ENCODE results near the gene DTWD1. TPM values are rescaled to one million over a fixed set of nuclear protein-coding genes. Genes with fewer than 3 reads are reported as not detected.
"Not testable (repeated sequence)": the region's sequence is repeated elsewhere in the genome, so short reads cannot be mapped to it uniquely, and the experiment has no call there.

DTWD1 gene
- total RNA-seq, 2 experiments from 2014 or later, result 16.1 to 18.0 TPM

GRCh38 chr15:49650676-49651075, 29.8 kb downstream of the DTWD1 start:
- CTCF ChIA-PET, result no interaction called here
- ATAC-seq, result no peak
- H3K9me3 Mint-ChIP-seq (ENCODE audit: insufficient read depth), result peaks cover 18% of the 10 kb centered on the region
- H3K4me3 Mint-ChIP-seq, result no peak overlapping the region
- H3K36me3 Mint-ChIP-seq (ENCODE audit: low read depth), result no peaks in the 10 kb centered on the region
- POLR2A ChIA-PET, result no interaction called here
- no peak overlapping the region for H3K27ac Mint-ChIP-seq
- no peak for DNase-seq
- H3K27me3 Mint-ChIP-seq (ENCODE audit: low read depth), result no peaks in the 10 kb centered on the region
- H3K4me1 Mint-ChIP-seq (ENCODE audit: low read depth), result no peaks in the 10 kb centered on the region

- no peaks in the 10 kb centered on the region for H3K36me3 Mint-ChIP-seq (ENCODE audit: low read depth)
- H3K4me3 Mint-ChIP-seq, result no peak overlapping the region
- ChIA-PET CTCF (no interaction called here), POLR2A (interaction anchor here (0.7 kb wide), 1 partner anchor 820 kb away, joined by 3 read pairs; no protein-coding TSS in a partner anchor)
- ATAC-seq, result no peak
- H3K27me3 Mint-ChIP-seq (ENCODE audit: low read depth), result peaks cover under 1% of the 10 kb centered on the region
- DNase-seq, result no peak
- peaks cover 18% of the 10 kb centered on the region for H3K9me3 Mint-ChIP-seq (ENCODE audit: insufficient read depth)
- H3K27ac Mint-ChIP-seq, result no peak overlapping the region
- H3K4me1 Mint-ChIP-seq (ENCODE audit: low read depth), result no peaks in the 10 kb centered on the region
Observed at GRCh38 chr15:49652922-49653321, 32.1 kb downstream of the DTWD1 start.

- H3K36me3 Mint-ChIP-seq (ENCODE audit: low read depth), result no peaks in the 10 kb centered on the region
- peaks cover 9% of the 10 kb centered on the region for H3K27me3 Mint-ChIP-seq (ENCODE audit: low read depth)
- no peaks in the 10 kb centered on the region for H3K4me1 Mint-ChIP-seq (ENCODE audit: low read depth)
- DNase-seq, result no peak
- H3K4me3 Mint-ChIP-seq, result no peak overlapping the region
- CTCF ChIA-PET, result no interaction called here
- H3K9me3 Mint-ChIP-seq (ENCODE audit: insufficient read depth), result peaks cover 18% of the 10 kb centered on the region
- no peak overlapping the region for H3K27ac Mint-ChIP-seq
- no peak for ATAC-seq
- POLR2A ChIA-PET, result no interaction called here
Observed at GRCh38 chr15:49656734-49657133, 35.9 kb downstream of the DTWD1 start.

- Mint-ChIP-seq H3K4me3 (no peak overlapping the region), H3K4me1 (ENCODE audit: low read depth) (no peaks in the 10 kb centered on the region), H3K27ac (no peak overlapping the region), H3K9me3 (ENCODE audit: insufficient read depth) (no peaks in the 10 kb centered on the region), H3K36me3 (ENCODE audit: low read depth) (no peaks in the 10 kb centered on the region), H3K27me3 (ENCODE audit: low read depth) (peaks cover 16% of the 10 kb centered on the region)
- ChIA-PET POLR2A (no interaction called here), CTCF (no interaction called here)
- no peak for DNase-seq
- no peak for ATAC-seq
Observed at GRCh38 chr15:49664716-49665115, 43.9 kb downstream of the DTWD1 start.

- ATAC-seq; H3K4me3 Mint-ChIP-seq; H3K9me3 Mint-ChIP-seq (ENCODE audit: insufficient read depth); H3K27ac Mint-ChIP-seq; CTCF ChIA-PET; POLR2A ChIA-PET; H3K4me1 Mint-ChIP-seq (ENCODE audit: low read depth); H3K36me3 Mint-ChIP-seq (ENCODE audit: low read depth); DNase-seq: not testable (repeated sequence)
- H3K27me3 Mint-ChIP-seq (ENCODE audit: low read depth), result peaks cover 12% of the 10 kb centered on the region
Observed at GRCh38 chr15:49666486-49666885, 45.6 kb downstream of the DTWD1 start.

GRCh38 chr15:49669288-49669687, 48.4 kb downstream of the DTWD1 start:
- DNase-seq, result no peak
- ChIA-PET POLR2A (no interaction called here), CTCF (no interaction called here)
- Mint-ChIP-seq H3K27me3 (ENCODE audit: low read depth) (peaks cover 5% of the 10 kb centered on the region), H3K4me3 (no peak overlapping the region), H3K27ac (no peak overlapping the region), H3K36me3 (ENCODE audit: low read depth) (no peaks in the 10 kb centered on the region), H3K9me3 (ENCODE audit: insufficient read depth) (no peaks in the 10 kb centered on the region), H3K4me1 (ENCODE audit: low read depth) (no peaks in the 10 kb centered on the region)
- ATAC-seq, result no peak

- Mint-ChIP-seq H3K36me3 (ENCODE audit: low read depth) (no peaks in the 10 kb centered on the region), H3K27ac (no peak overlapping the region), H3K9me3 (ENCODE audit: insufficient read depth) (no peaks in the 10 kb centered on the region), H3K4me3 (no peak overlapping the region), H3K4me1 (ENCODE audit: low read depth) (no peaks in the 10 kb centered on the region), H3K27me3 (ENCODE audit: low read depth) (peaks cover 26% of the 10 kb centered on the region)
- ChIA-PET CTCF (no interaction called here), POLR2A (no interaction called here)
- ATAC-seq, result no peak
- no peak for DNase-seq
Observed at GRCh38 chr15:49673861-49674260, 53.0 kb downstream of the DTWD1 start.

GRCh38 chr15:49674370-49674769, 53.5 kb downstream of the DTWD1 start:
- POLR2A ChIA-PET, result no interaction called here
- no peaks in the 10 kb centered on the region for H3K36me3 Mint-ChIP-seq (ENCODE audit: low read depth)
- H3K9me3 Mint-ChIP-seq (ENCODE audit: insufficient read depth), result no peaks in the 10 kb centered on the region
- H3K27ac Mint-ChIP-seq, result no peak overlapping the region
- CTCF ChIA-PET, result no interaction called here
- ATAC-seq (no peak), DNase-seq (no peak)
- H3K27me3 Mint-ChIP-seq (ENCODE audit: low read depth), result peaks cover 27% of the 10 kb centered on the region
- H3K4me1 Mint-ChIP-seq (ENCODE audit: low read depth), result no peaks in the 10 kb centered on the region
- H3K4me3 Mint-ChIP-seq, result no peak overlapping the region

- no peak for DNase-seq
- Mint-ChIP-seq H3K27ac (no peak overlapping the region), H3K9me3 (ENCODE audit: insufficient read depth) (no peaks in the 10 kb centered on the region), H3K27me3 (ENCODE audit: low read depth) (peaks cover 29% of the 10 kb centered on the region), H3K36me3 (ENCODE audit: low read depth) (no peaks in the 10 kb centered on the region), H3K4me3 (no peak overlapping the region), H3K4me1 (ENCODE audit: low read depth) (no peaks in the 10 kb centered on the region)
- ChIA-PET CTCF (no interaction called here), POLR2A (no interaction called here)
- no peak for ATAC-seq
Observed at GRCh38 chr15:49675041-49675440, 54.2 kb downstream of the DTWD1 start.

GRCh38 chr15:49678655-49679054, 57.8 kb downstream of the DTWD1 start:
- no peak for DNase-seq

GRCh38 chr15:49686599-49686998, 65.8 kb downstream of the DTWD1 start:
- no peak overlapping the region for H3K27ac Mint-ChIP-seq
- CTCF ChIA-PET, result no interaction called here
- peaks cover 4% of the 10 kb centered on the region for H3K27me3 Mint-ChIP-seq (ENCODE audit: low read depth)
- ATAC-seq (no peak), DNase-seq (no peak)
- no peaks in the 10 kb centered on the region for H3K36me3 Mint-ChIP-seq (ENCODE audit: low read depth)
- POLR2A ChIA-PET, result no interaction called here
- no peak overlapping the region for H3K4me3 Mint-ChIP-seq
- H3K4me1 Mint-ChIP-seq (ENCODE audit: low read depth), result no peaks in the 10 kb centered on the region
- no peaks in the 10 kb centered on the region for H3K9me3 Mint-ChIP-seq (ENCODE audit: insufficient read depth)

More at GRCh38 chr15:49678655-49679054, 57.8 kb downstream of the DTWD1 start:
- no peaks in the 10 kb centered on the region for H3K9me3 Mint-ChIP-seq (ENCODE audit: insufficient read depth)
- H3K4me3 Mint-ChIP-seq, result no peak overlapping the region
- no peak overlapping the region for H3K27ac Mint-ChIP-seq
- H3K36me3 Mint-ChIP-seq (ENCODE audit: low read depth), result no peaks in the 10 kb centered on the region
- H3K4me1 Mint-ChIP-seq (ENCODE audit: low read depth), result no peaks in the 10 kb centered on the region
- no peak for ATAC-seq
- H3K27me3 Mint-ChIP-seq (ENCODE audit: low read depth), result peaks cover 34% of the 10 kb centered on the region
- ChIA-PET CTCF (no interaction called here), POLR2A (no interaction called here)

GRCh38 chr15:49688135-49688790, 67.4 kb downstream of the DTWD1 start:
- ChIA-PET CTCF (no interaction called here), POLR2A (no interaction called here)
- DNase-seq, result no peak
- H3K4me1 Mint-ChIP-seq (ENCODE audit: low read depth), result no peaks in the 10 kb centered on the region
- no peak overlapping the region for H3K27ac Mint-ChIP-seq
- H3K4me3 Mint-ChIP-seq, result no peak overlapping the region
- H3K36me3 Mint-ChIP-seq (ENCODE audit: low read depth), result no peaks in the 10 kb centered on the region
- no peaks in the 10 kb centered on the region for H3K9me3 Mint-ChIP-seq (ENCODE audit: insufficient read depth)
- ATAC-seq, result no peak
- peaks cover 4% of the 10 kb centered on the region for H3K27me3 Mint-ChIP-seq (ENCODE audit: low read depth)

GRCh38 chr15:49692514-49693090, 71.8 kb downstream of the DTWD1 start:
- ATAC-seq, result no peak
- no peak overlapping the region for H3K27ac Mint-ChIP-seq
- H3K4me3 Mint-ChIP-seq, result no peak overlapping the region
- ChIA-PET POLR2A (no interaction called here), CTCF (no interaction called here)
- peaks cover 9% of the 10 kb centered on the region for H3K27me3 Mint-ChIP-seq (ENCODE audit: low read depth)
- H3K36me3 Mint-ChIP-seq (ENCODE audit: low read depth), result no peaks in the 10 kb centered on the region
- no peaks in the 10 kb centered on the region for H3K9me3 Mint-ChIP-seq (ENCODE audit: insufficient read depth)
- H3K4me1 Mint-ChIP-seq (ENCODE audit: low read depth), result no peaks in the 10 kb centered on the region
- DNase-seq, result no peak
